ENCODE measurements around the gene PPP3R1.

PPP3R1 gene

GRCh38 chr2:68234405-68234804, 17.9 kb downstream of the PPP3R1 start:
- no peak for DNase-seq (ENCODE audit: low read depth in 2 of 2)

DNA sequence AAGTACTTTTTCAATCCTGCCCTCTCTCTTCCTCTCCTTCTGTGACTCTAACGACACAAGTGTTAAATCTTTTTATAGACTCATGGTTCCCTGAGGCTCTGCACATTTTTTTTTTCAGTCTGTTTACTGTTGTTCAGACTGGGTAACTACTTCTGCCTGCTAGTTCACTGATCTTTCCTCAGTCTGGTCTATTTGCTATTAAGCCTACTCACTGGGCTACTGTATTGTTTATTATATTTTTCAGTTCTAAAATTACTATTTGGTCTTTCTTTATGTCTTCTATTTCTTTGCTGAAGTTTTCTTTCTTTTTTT, 21.3 kb downstream of the PPP3R1 start:
- no peak for DNase-seq (ENCODE audit: low read depth in 2 of 2)

GRCh38 chr2:68230241-68231060, 21.9 kb downstream of the PPP3R1 start:
- DNase-seq (ENCODE audit: low read depth in 2 of 2): no peak

DNA sequence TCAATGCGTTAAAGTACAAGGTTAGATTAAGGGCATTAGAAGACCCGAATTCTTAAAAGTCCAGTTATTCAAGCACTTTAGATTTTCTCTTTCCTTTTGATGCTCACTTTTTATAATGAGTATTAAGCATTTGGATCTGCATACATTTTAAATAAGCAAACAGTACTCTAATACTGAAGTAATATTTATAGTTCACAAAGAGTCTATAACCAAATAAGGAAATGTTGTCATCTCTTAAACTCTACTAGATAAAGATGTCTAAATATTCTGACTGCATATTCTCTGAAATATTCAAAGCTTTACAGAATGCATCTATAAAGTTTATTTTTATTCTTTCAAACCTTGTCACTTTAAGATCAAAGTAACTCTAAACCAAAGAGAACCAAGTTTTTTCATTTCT, 25.5 kb downstream of the PPP3R1 start:
- DNase-seq (ENCODE audit: low read depth in 2 of 2): no peak

GRCh38 chr2:68225119-68225632, 27.2 kb downstream of the PPP3R1 start:
- no peak for DNase-seq (ENCODE audit: low read depth in 2 of 2)

GRCh38 chr2:68223419-68223818, 28.9 kb downstream of the PPP3R1 start:
- no peak for DNase-seq (ENCODE audit: low read depth in 2 of 2)

DNA sequence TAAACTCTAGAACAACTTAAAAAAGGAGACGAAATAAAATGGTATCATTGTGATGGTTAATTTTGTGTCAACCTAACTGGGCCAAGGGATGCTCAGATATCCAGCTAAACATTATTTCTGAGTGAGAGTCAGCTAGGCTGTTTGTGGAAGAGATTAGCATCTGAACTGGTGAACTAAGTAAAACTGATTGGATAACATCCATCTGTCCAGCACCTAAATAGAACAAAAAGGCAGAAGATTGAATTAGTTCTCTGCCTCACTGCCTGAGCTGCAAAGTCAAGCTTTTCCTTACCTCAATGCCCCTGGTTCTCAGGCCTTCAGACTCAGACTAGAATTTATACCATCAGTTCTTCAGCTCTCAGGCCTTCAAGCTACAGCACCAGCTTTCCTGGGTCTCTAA, 30.0 kb downstream of the PPP3R1 start:
- no peak for DNase-seq (ENCODE audit: low read depth in 2 of 2)

DNA sequence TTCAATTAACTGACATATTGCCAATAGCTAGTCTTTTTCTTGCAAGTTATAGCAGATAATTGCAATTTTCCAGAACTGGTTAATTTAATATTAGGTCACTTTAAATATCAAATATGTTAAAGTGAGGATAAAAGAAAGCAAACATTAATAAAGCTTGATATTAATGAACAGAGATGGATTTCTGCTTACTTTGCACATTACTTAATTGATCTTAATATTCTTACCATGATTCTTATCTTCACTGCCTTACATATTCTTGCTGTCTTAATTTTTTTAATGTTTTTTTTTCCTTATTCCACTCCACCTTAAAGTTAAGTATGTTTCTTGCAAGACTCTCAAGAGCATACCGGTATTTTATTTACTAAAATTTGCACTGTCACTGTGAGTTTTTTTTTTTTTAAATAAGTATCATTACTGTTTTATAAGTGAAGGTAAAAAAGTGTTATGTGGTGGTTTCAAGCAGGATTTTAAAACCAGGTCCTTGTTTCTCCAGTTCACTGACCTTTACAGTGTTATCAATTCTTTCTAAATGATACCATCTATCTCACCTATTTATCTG, 33.9 kb downstream of the PPP3R1 start:
- DNase-seq (ENCODE audit: low read depth in 2 of 2): no peak

- no peak for DNase-seq (ENCODE audit: low read depth in 2 of 2)
Measured at GRCh38 chr2:68217729-68218128, 34.6 kb downstream of the PPP3R1 start.

DNA sequence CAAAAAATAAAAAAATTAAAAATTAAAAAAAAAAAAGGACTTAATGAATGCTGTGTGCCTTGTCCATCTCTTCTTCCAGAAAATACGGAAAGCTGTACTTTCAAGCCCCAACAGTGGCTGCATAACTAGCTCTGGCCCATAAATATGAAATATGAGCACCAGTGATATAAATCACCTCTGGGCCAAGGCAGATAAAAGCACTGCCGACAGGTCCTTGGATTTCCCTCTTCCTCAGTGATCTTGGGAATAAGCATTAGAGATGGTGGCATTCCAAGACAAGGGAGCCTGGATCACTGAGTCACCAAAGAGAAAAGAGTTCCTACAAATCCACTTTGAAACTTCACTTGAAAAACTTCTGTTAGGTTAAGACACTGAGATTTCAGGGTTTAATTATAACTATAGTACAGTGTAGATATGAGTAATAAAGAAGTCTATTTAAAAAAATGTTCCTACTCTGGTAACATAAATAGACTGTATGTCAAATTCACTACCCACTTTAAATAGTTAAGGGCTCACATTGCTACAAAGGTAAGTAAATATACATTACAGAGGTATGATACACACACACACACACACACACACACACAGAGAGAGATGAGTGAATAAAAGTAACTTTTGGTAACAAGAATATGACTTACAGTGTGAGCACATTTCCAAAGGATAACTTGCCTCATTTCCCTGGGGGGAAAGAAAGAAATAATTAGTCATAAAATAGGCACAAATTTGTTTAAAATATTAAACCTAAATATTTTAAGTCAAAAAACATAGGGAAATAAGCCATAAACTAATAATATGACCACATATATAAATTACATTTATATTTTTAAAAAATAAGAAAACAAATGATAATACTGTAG, 35.6 kb downstream of the PPP3R1 start:
- DNase-seq (ENCODE audit: low read depth in 2 of 2): no peak

GRCh38 chr2:68214381-68214780, 38.0 kb downstream of the PPP3R1 start:
- DNase-seq (ENCODE audit: low read depth in 2 of 2): no peak

DNA sequence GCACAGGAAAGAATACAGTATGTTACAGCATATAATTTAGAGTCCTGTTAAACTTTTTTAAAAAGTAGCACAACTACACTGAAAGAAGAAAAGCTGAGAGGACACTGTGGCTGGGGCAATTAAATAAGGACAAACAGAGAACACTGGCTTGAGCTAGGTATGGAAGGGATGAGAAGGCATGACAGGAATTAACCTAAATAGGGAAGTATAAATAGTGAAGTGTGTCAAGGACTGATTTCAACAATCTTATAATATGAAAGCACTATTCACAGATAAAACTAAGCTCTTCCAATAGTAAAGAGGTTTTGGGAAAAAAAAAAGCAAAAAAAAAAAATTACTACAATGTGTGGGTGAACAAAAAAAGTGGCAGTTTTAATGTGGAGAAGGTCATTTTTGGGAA, 45.5 kb downstream of the PPP3R1 start:
- DNase-seq (ENCODE audit: low read depth in 2 of 2): no peak

DNA sequence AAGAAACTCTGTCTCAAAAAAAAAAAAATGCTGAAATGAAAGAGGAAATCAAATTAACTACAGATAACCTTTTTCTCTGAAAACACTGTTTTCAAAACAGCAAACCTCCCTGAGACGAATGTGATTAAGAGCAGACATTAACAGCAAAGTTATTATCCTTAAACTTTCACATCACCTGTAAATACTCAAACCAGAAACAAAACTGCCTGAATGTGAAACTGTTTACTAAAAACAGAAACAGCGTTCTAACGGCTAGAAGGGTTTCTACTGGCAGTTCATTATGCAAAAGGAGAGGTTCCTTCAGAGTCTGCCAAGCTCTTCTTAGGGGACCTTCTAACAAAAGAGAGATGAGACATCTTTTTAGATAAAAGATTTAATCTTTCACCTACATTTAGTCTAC, 48.7 kb downstream of the PPP3R1 start:
- no peak for DNase-seq (ENCODE audit: low read depth in 2 of 2)

- DNase-seq (ENCODE audit: low read depth in 2 of 2): no peak
Measured at GRCh38 chr2:68200157-68200787, 52.1 kb downstream of the PPP3R1 start.

DNA sequence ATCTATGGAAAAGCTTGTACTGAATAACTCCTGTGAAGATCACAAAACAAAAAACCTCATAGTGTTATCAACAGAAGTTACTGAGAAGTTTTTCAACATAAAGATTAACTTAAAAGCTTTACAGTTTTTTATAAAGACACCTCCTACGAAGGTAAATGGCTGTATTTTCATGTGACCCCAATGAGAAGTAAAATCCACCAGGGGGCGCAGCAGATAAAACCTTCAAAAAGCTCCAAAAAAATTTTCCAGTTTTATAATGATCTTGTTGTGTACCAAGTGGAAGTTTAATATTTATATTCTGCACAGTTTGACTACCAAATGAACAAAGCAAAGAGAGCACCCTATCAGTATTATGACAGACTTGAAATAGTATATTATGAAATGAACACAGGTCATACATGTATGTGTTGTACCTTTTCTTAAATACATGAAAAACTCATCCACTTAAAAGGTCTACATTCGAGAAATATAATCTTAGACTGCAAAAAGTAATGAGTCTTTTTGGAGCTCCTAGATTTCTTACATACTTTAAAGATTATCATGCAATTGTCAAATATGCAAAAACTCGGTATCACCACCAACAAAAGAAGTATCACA, 56.1 kb downstream of the PPP3R1 start:
- DNase-seq (ENCODE audit: low read depth in 2 of 2): no peak

DNA sequence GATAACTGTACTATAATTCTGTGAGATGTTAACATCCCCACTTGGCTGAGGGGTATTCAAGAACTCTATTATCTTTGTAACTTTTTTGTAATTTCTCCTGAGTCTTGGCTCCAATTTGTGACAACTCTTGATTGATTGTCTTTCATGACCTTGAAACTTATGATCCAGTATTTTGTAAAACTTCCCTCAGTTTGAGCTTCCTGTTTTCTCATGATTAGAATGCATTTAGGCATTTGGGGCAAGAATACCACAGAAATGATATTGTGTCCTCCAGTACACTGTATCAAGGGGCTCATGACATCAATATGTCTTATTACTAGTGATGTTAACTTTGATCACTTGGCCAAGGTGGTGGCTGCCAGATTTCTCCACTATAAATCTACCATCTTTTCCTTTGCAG, 57.2 kb downstream of the PPP3R1 start:
- no peak for DNase-seq (ENCODE audit: low read depth in 2 of 2)

DNA sequence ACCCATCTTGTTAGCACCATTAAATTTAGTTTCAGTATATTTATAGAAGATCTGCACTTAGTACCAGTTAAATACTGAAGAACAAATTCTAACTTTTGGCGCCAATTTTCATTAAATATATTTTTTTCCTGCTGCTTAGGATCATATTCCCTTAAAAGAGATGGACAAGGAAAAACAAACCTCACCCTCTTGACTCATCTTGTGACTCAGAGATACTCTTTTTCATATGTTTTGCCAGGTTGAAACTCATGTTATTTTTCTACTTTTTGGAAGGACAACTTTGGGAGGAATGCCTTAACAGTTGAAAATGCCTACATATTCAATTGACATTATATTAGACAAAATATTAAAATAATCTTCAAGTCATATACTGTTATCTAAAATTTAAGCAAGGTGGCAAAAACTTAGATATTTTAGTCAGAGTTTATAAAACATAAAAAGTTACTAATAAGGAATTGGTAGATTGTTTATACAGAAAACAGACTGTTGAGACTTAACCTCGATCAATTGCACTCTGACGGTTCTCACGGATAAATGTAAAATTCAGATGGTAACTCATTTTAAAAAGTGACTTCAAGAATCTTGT, 58.5 kb downstream of the PPP3R1 start:
- no peak for DNase-seq (ENCODE audit: low read depth in 2 of 2)

DNA sequence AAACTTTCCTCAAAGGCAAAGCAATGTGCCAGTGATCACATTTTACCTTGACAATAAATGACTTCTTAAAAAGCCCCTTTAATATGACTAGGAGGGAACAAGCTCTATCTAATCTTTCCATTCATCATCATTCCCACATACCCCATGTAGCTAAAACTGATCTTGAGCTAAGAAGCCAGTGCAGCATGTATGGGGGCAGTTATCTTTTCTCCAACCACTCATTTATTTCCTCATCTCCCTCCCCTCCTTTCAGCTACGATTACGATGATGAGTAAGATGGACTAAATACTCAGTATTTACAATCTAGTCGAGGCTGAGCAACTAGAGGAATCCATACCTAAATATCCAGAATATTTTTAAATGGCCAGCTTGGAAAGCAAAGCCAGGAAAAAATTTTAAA, 59.2 kb downstream of the PPP3R1 start:
- DNase-seq (ENCODE audit: low read depth in 2 of 2): no peak

GRCh38 chr2:68190991-68191731, 61.2 kb downstream of the PPP3R1 start:
- no peak for DNase-seq (ENCODE audit: low read depth in 2 of 2)

GRCh38 chr2:68189991-68190784, 62.1 kb downstream of the PPP3R1 start:
- DNase-seq (ENCODE audit: low read depth in 2 of 2): no peak
